ENCODE measurements around the gene COL24A1.
"Not testable (repeated sequence)": the region's sequence is repeated elsewhere in the genome, so short reads cannot be mapped to it uniquely, and the experiment has no call there.

COL24A1 gene

GRCh38 chr1:85976516-85977205, 179.9 kb downstream of the COL24A1 start:
- no peak for DNase-seq

DNA sequence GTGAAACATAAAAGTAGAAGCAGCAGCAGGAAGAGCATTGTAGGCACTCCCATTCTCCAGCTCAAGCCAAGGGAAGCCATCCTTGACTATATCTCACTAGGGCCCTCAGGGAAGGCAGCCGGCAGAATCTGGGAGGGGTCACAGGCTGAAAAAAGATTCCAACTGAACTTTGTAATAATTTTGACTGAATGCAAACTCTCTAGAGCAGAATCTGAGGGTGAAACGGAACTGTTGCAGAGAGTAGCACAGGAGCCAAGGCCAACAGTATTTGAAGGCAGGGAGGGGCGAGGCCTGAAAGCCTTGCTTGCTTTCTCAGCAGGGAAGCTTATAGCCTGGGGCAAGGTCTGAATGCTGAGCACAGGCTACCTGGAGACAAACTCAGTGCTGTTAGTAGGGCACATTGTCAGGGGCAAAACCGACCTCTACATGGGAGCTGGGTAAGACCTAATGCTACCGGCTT, 180.6 kb downstream of the COL24A1 start:
- DNase-seq = no peak

DNA sequence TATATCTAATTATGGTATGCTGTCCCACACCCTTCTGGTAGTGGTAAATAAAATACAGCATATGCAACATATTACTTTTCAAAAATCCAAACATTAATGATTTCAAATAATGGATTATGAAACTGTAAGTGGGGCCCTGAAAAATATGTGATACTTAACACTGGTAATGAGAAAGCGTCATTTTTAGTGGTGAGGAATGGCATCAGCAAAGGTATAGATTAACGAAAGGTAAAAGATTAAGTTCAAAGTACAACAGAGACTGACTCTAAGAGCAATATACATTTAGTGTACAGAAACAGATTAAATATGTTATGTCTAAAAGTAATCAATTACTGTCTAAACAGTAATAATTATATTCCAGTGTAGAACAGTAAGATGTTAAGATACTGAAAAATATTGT, 194.1 kb downstream of the COL24A1 start:
- DNase-seq = no peak

DNA sequence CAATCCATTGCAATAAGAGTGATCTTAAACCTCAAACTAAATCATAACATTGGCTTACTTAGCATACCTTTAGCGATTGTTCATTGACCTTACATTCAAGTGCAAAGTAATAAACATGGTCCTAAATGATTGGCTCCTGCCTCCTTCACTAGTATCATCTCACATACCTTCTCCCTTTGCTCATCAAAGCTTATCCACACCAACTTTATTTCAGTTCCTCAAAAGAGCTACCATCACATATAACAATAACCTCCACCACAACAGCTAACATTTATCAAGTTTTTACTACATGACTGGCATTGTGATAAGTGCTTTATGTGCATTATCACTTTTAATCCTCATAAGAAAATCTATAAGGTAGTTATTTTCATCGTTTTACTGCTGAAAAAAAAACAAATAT, 198.8 kb downstream of the COL24A1 start:
- DNase-seq = no peak

GRCh38 chr1:85955218-85955617, 201.4 kb downstream of the COL24A1 start:
- DNase-seq = not testable (repeated sequence)

DNA sequence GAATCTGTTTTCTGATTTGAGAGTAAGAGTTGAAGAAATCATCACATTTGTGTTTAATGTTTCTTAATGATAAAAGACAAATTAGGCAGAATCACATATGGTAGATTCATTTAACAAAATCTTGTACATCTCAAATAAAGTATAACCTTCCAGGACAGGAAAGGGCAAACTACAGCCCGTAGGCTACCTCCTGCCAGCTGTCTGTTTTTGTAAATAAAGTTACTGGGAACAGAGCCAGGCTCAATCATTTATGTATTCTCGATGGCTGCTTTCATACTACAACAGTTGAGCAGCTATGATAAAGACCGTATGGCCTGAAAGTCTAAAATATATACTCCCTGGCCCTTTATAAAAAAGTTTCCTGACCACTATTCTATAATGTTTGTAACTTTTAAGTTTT, 204.1 kb downstream of the COL24A1 start:
- DNase-seq = no peak

GRCh38 chr1:85947186-85947585, 209.4 kb downstream of the COL24A1 start:
- DNase-seq = no peak

GRCh38 chr1:85943945-85944344, 212.6 kb downstream of the COL24A1 start:
- no peak for DNase-seq

GRCh38 chr1:85943526-85943925, 213.0 kb downstream of the COL24A1 start:
- no peak for DNase-seq

DNA sequence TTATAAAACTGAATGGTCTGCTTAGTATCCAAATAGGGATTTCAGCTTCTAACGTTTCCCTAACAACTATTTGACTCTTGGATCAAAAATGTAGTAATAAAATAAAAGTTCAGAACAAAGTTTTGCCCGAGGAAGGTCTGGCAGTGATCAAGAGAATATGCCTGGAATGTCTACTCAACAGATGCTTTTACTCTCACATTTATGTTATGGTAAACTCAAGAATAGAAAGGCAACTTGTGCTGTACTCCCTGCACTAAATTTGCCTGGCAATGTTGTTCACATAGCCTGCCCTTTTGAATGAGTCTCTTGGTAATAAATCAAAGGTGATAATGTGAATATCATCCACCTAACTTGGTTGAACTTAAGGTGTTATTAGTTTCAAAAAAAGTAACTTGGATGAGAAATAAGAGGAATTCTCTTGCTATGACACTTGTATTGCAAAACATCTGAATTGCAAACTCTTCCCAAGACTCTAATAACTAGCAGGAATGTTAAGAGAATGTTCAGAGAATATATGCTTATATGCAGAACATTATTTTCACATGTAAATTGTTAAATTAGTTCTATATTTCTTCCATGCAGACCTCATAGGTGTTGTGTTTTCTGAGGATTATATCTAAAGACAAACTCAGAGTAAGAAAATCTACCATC, 215.8 kb downstream of the COL24A1 start:
- DNase-seq = no peak

DNA sequence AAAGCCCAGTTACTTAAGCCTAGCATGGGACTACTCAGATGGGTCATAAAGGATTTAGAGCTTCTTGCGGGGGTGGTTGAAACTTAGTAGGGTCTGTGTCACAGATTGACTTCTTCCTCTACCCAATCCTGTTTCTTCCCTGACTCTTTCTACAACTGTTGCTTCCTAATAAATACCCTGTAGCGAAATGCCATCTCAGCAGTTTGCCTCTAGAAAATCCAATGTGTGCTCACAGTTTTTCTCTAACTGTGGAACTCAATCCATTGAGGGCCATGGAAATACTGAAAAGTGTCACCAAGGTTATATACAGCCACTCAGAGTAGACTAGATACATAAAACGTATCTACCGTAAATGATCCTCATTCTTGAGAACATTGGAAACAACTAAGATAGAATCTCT, 217.7 kb downstream of the COL24A1 start:
- DNase-seq = no peak

- no peak for DNase-seq
These were observed 220.1 kb downstream of the COL24A1 start for GRCh38 chr1:85936470-85936869.

- DNase-seq = no peak
These were observed 220.5 kb downstream of the COL24A1 start for GRCh38 chr1:85936057-85936456.

DNA sequence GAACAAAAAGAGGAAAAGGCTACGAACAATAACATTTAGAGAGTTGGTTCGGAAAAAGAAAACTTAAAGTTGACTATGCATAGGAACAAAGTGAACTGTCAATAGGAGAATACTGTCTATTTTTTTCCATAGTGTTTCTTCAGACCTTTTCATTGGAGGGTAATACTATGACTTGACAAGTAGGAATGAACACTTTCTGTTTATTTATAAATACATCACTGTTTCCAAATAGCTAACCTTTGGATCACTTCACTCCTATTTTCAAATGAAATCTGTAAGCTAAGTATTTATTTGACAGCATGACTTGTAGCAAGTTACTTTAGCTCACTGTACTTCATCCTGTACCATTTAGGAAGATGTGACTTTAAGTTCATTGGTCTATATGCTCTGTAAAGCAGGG, 221.3 kb downstream of the COL24A1 start:
- DNase-seq = no peak

GRCh38 chr1:85934516-85934915, 222.1 kb downstream of the COL24A1 start:
- DNase-seq = no peak

GRCh38 chr1:85933961-85934360, 222.6 kb downstream of the COL24A1 start:
- DNase-seq = no peak

GRCh38 chr1:85911742-85912141, 244.8 kb downstream of the COL24A1 start:
- no peak for DNase-seq

GRCh38 chr1:85900921-85901320, 255.7 kb downstream of the COL24A1 start:
- DNase-seq = no peak

DNA sequence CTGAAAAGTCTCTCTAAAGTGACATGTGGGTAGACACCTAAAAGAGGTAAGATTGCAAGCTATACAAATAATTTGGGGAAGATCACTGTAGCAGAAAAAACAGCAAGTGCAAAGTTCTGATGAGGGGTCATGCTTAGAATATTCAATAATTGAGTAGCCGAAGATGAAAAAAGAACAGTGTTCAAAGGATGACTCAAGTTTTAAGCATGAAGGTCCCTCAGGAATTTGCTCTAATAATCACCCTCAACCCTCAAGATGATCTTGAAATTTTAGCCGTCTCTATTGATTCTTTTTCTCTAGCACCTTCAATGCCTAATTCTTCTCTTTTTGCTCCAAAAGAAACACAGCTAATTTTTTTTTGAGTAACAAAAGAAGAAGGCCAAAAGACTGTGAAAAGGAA, 257.7 kb downstream of the COL24A1 start:
- no peak for DNase-seq

DNA sequence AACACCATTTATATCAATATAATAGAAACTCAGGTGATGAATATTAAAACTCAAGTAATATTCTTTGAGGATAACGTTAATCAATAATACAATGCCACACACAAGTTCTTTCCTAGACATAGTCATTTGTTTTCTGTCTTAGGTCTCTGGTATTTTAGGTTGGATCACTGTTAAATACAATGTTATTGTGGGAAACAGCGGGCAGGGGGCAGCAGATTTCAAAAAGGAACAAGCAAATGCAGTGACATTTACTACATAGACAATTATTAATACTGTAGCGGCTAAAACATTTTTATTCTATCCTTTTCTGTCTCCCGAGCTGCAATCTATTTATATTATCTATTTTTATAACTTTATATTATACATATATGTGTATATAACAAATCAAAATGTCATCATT, 261.9 kb downstream of the COL24A1 start:
- no peak for DNase-seq

- no peak for DNase-seq
These were observed 264.2 kb downstream of the COL24A1 start for GRCh38 chr1:85892366-85892765.

DNA sequence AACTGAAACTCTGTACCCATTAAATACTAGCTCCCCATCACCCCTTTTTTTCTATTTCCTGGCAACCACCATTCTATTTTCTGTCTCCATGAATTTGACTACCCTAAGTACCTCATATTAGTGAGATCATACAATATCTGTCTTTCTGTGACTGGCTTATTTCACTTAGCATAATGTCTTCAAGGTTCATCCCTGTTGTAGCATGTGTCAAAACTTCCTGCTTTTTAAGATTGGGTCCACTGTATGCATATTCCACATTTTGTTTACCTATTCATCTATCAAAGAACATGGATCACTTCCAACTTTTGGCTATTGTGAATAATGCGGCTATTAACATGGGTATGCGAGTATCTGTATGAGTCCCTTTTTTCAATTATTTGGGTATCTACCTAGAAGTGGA, 266.7 kb downstream of the COL24A1 start:
- no peak for DNase-seq

- DNase-seq = no peak
These were observed 267.7 kb downstream of the COL24A1 start for GRCh38 chr1:85888921-85889320.

GRCh38 chr1:85884372-85885035, 272.1 kb downstream of the COL24A1 start:
- no peak for DNase-seq

Data from stimulated activated naive CD4-positive, alpha-beta T cell treated with Interleukin-2 at 50 U/mL for 16 hours (primary cell).